GM10266 (cell line): Measurements from ENCODE around the gene MESP2.
A peak's percentile ranks its signal among the peaks of the same experiment; 100 is the strongest.

Experiments
- DNase-seq: peaks from one replicate; pipeline ENCODE4 v3.0.0; 2012; ENCODE audit errors: extremely low spot score
- TF ChIP-seq, protein P1 (sequence below): IDR thresholded peaks from 2 replicates; pipeline ENCODE4 v1.5.1; 2012; ENCODE audit warnings: mild to moderate bottlenecking, low read depth; ENCODE audit not compliant: control insufficient read depth, insufficient read depth; ENCODE audit errors: missing control alignments

The MESP2 gene

DNA sequence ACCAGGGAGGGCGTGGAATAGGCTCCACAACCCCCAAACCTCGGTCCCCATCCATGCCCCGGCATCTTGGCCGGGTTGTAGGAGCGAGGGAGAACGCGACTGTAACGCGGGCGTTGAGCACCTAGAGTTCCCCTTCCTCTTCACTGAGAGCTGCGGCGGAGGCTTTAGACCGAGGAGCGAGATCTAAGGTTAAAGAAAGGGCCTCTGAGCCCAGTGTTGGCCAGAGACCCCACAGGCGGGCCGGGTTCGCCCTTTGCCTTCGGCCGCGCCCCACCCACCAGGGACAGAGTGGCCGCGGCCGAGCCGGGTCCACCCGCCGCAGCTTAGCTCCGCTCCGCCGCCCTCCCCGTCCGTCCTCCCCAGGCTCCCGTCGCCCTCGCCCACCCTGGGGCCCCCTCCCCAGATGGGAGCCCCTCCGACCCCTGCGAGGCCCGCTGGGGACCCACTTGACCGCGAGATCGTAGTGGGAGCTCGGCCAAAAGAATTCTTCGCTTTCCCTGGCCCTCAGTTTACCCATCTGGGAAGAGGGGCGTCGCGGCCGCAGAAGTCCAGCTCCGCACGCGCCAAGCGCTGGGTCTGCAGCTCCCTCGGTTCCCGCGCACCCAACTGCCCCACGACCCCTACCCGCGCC, 38.1 kb downstream of the MESP2 start:
- TF ChIP-seq, protein P1, sequence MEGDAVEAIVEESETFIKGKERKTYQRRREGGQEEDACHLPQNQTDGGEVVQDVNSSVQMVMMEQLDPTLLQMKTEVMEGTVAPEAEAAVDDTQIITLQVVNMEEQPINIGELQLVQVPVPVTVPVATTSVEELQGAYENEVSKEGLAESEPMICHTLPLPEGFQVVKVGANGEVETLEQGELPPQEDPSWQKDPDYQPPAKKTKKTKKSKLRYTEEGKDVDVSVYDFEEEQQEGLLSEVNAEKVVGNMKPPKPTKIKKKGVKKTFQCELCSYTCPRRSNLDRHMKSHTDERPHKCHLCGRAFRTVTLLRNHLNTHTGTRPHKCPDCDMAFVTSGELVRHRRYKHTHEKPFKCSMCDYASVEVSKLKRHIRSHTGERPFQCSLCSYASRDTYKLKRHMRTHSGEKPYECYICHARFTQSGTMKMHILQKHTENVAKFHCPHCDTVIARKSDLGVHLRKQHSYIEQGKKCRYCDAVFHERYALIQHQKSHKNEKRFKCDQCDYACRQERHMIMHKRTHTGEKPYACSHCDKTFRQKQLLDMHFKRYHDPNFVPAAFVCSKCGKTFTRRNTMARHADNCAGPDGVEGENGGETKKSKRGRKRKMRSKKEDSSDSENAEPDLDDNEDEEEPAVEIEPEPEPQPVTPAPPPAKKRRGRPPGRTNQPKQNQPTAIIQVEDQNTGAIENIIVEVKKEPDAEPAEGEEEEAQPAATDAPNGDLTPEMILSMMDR = no peak
- DNase-seq = peak; percentile 63

DNA sequence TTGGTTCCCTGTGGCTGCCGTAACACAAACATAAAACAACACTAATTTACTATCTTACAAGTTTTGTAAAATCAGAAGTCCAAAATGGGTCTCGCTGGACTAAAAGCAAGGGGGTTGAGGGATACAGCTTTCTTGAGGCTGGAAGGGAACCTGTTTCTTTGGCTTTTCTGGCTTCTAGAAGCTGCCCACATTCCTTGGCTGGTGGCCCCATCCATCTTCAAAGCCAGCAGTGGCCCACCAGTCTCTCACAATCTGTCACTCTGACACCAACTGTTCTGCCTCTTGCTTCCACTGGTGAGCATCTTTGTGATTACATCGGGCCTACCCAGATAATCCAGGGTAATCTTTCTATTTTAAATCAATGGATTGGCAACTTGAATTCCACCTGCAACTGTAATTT, 39.6 kb downstream of the MESP2 start:
- no peak for DNase-seq
- TF ChIP-seq, protein P1 = no peak

DNA sequence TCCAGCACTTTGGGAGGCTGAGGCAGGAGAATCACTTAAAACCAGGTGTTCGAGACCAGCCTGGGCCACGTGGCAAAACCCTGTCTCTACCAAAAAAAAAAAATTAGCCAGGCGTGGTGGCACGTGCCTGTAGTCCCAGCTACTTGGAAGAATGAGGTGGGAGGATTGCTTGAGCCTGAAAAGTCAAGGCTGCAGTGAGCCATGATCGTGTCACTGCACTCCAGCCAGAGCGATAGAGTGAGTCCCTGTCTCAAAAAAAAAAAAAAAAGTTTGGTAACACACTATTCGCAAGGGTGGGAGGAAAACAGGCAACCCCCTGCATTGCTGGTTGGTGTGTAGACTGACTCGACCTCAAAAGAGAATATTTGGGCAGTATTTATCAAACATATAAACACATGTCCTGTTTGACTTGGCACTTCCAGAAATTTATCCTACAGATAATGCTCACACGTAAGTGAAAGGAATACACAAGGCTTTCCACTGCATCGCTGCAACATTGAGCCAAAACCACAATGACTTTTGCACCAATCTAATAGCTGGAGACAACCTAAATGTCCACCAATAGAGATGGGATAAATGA, 41.7 kb downstream of the MESP2 start:
- TF ChIP-seq, protein P1 = no peak
- DNase-seq = no peak

DNA sequence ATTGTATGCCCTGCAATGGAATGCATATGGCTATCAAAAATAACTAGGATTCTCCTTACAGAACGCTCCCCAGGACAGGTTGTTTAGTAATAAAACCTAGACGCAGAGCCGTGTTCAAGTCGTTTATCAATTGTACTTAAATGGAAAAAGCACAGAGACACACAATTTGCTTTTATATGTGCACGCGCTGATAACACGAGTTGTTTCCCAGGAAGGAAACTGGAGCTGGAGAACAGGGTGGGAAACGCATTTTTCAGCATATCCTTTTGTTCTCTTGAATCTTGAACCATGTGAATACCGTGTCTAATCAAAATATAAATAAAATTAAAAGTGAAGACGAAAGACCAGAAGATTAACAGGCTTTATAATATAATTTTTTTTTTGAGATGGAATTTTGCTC, 42.2 kb downstream of the MESP2 start:
- no peak for DNase-seq
- TF ChIP-seq, protein P1 = no peak

DNA sequence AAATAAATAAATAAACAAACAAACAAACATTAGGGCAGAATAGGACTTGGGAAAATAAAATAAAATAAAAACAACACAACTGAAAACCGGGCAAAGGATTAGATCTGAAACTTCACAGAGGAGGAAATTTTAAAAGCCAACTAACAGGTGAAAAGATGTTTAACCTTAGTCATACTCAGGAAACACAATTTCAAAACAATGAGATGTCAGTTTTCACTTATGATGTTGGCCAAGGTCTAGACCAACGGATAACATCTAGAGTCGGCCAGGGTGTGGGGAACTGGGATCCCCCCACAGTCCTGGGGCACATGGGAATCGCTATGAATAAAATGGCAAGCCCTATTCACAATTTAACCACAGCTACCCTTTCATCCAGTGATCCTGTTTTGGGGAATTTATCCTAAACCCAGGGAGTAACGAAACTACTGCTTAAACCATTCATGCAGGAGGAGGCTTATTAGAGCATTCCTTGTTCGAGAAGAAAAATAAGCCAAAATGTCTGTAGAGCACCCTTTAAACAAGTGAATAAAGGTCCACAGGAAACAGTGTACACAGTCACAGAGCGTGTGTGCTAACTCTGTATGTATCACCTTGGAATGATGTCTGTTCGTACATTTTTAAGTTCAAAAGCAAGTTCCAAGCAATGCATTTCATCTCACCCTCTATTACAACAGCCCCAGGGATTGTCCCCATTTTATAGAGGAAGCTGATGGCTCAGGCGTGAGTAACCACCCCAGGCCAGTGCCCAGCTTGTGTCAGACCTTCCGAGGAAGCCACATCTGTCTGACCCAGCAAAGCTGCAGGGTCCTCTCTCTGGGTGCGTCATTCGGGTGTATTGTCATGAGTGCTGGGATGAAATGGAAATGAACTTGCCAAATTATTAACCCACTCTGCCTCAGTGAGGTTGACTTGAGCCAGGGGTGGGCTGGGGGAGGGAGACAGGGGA, 44.8 kb downstream of the MESP2 start:
- TF ChIP-seq, protein P1 = no peak
- no peak for DNase-seq

DNA sequence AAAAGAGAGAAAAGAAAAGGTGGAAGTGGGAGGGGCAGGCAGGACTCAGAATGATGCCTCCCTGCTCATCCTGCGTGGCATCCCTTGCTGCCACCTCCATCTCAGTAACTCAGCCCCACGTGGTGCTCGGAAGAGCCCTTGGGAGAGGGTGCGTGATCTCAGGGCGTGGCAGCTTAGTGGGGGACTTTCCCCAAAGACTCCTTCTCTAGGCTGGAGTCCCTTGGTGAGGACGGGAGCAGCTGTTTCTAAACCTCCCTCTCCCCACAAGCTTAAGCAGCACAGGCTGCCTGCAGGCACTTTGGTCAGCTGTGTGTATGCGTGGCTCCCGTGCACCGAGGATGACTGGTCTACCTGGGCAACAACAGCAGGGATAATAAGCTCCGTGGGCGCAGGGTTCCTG, 45.9 kb downstream of the MESP2 start:
- TF ChIP-seq, protein P1 = no peak
- no peak for DNase-seq
